HEK293 (cell line): ENCODE data around the gene MAGI1.
A peak's percentile ranks its signal among the peaks of the same experiment; 100 is the strongest.

ENCODE experiments used
- CTCF ChIA-PET: fragments of 350-600 bp; formaldehyde crosslinking; extraction: SDS; loops from one replicate; lab custom pipeline; 2021; ENCODE audit warnings: antibody characterized with exemption; lab: Yijun Ruan, JAX
- POLR2A ChIA-PET: fragments of 300-600 bp; formaldehyde crosslinking; extraction: SDS; loops from one replicate; lab custom pipeline; 2020; ENCODE audit warnings: antibody characterized with exemption, inconsistent platforms; lab: Yijun Ruan, JAX
- H3K27ac ChIP-seq: fragments of 200-500 bp; sonication (Bioruptor generic); 2 replicates; pipeline ENCODE4 v1.5.1; 2014; ENCODE audit warnings: low read depth, low read length, control low read depth, inconsistent platforms; ENCODE audit errors: extremely low read depth
- H3K36me3 ChIP-seq, 2 experiments: fragments of 200-500 bp in 1 of 2; sonication (Bioruptor generic) in 1 of 2; 1 replicate in 1 of 2; 2 replicates in 1 of 2; pipeline ENCODE4 v1.5.1; 2014 to 2017; ENCODE audit warnings: inconsistent platforms in 2 of 2, low read length in 2 of 2; ENCODE audit not compliant: control insufficient read depth in 2 of 2, insufficient read depth in 1 of 2
- H3K4me1 ChIP-seq: fragments of 200-500 bp; sonication (Bioruptor generic); 2 replicates; pipeline ENCODE4 v1.5.1; 2014; ENCODE audit warnings: mild to moderate bottlenecking, low read length, inconsistent platforms; ENCODE audit not compliant: control insufficient read depth, insufficient read depth
- H3K4me3 ChIP-seq: 2 replicates; pipeline ENCODE4 v1.5.1; 2011; ENCODE audit warnings: low read depth, mild to moderate bottlenecking, control low read depth, low read length, moderate library complexity
- H3K9me3 ChIP-seq: fragments of 200-500 bp; sonication (Bioruptor generic); 2 replicates; pipeline ENCODE4 v1.5.1; 2014; ENCODE audit warnings: low read depth, low read length, inconsistent platforms; ENCODE audit not compliant: control insufficient read depth, insufficient read depth
- EGR2 ChIP-seq: fragments of 450-650 bp; formaldehyde crosslinking; IDR thresholded peaks from 2 replicates; pipeline ENCODE4 v1.5.1; 2016; ENCODE audit warnings: low read depth, missing biosample characterization, missing genetic modification characterization
- KLF8 ChIP-seq: fragments of 450-650 bp; formaldehyde crosslinking; IDR thresholded peaks from 2 replicates; pipeline ENCODE4 v1.5.1; 2016; ENCODE audit warnings: missing biosample characterization, missing genetic modification characterization
- OSR2 ChIP-seq: fragments of 450-650 bp; formaldehyde crosslinking; IDR thresholded peaks from 2 replicates; pipeline ENCODE4 v1.5.1; 2016; ENCODE audit warnings: missing biosample characterization, missing genetic modification characterization
- SCRT1 ChIP-seq: fragments of 450-650 bp; formaldehyde crosslinking; IDR thresholded peaks from 2 replicates; pipeline ENCODE4 v1.5.1; 2016; ENCODE audit warnings: missing biosample characterization, missing genetic modification characterization, borderline replicate concordance
- SP2 ChIP-seq: fragments of 450-650 bp; formaldehyde crosslinking; IDR thresholded peaks from 2 replicates; pipeline ENCODE4 v1.5.1; 2016; ENCODE audit warnings: missing biosample characterization, missing genetic modification characterization
- ZBTB10 ChIP-seq: fragments of 450-650 bp; formaldehyde crosslinking; IDR thresholded peaks from 2 replicates; pipeline ENCODE4 v1.5.1; 2016; ENCODE audit warnings: missing biosample characterization, missing genetic modification characterization
- ZNF266 ChIP-seq: fragments of 450-650 bp; formaldehyde crosslinking; IDR thresholded peaks from 2 replicates; pipeline ENCODE4 v1.5.1; 2016; ENCODE audit warnings: missing biosample characterization, missing genetic modification characterization, low read depth
- ZNF292 ChIP-seq: fragments of 450-650 bp; formaldehyde crosslinking; IDR thresholded peaks from 2 replicates; pipeline ENCODE4 v1.5.1; 2016; ENCODE audit warnings: low read depth, missing biosample characterization, missing genetic modification characterization, borderline replicate concordance
- ZNF354C ChIP-seq: fragments of 450-650 bp; formaldehyde crosslinking; IDR thresholded peaks from 2 replicates; pipeline ENCODE4 v1.5.1; 2016; ENCODE audit warnings: missing biosample characterization, missing genetic modification characterization, low read depth, borderline replicate concordance
- ZNF473 ChIP-seq: fragments of 450-650 bp; formaldehyde crosslinking; IDR thresholded peaks from 2 replicates; pipeline ENCODE4 v1.5.1; 2017; ENCODE audit warnings: missing biosample characterization, missing genetic modification characterization
- ZNF621 ChIP-seq: fragments of 450-650 bp; formaldehyde crosslinking; IDR thresholded peaks from 2 replicates; pipeline ENCODE4 v1.5.1; 2017; ENCODE audit warnings: missing biosample characterization, missing genetic modification characterization
- ZNF768 ChIP-seq: fragments of 450-650 bp; formaldehyde crosslinking; IDR thresholded peaks from 2 replicates; pipeline ENCODE4 v1.5.1; 2018; ENCODE audit warnings: missing biosample characterization, mild to moderate bottlenecking, missing genetic modification characterization
- ZNF791 ChIP-seq: fragments of 450-650 bp; formaldehyde crosslinking; IDR thresholded peaks from 2 replicates; pipeline ENCODE4 v1.5.1; 2016; ENCODE audit warnings: missing biosample characterization, missing genetic modification characterization
- TF ChIP-seq, protein P1 (sequence below): fragments of 450-650 bp; formaldehyde crosslinking; IDR thresholded peaks from 2 replicates; pipeline ENCODE4 v1.5.1; 2016; ENCODE audit warnings: missing biosample characterization, missing genetic modification characterization
- TF ChIP-seq, protein P2 (sequence below): fragments of 450-650 bp; formaldehyde crosslinking; IDR thresholded peaks from 2 replicates; pipeline ENCODE4 v1.5.1; 2016; ENCODE audit warnings: missing biosample characterization, missing genetic modification characterization
- TF ChIP-seq, protein P3 (sequence below): fragments of 450-650 bp; formaldehyde crosslinking; IDR thresholded peaks from 2 replicates; pipeline ENCODE4 v1.5.1; 2016; ENCODE audit warnings: missing biosample characterization, missing genetic modification characterization

MAGI1 gene

DNA sequence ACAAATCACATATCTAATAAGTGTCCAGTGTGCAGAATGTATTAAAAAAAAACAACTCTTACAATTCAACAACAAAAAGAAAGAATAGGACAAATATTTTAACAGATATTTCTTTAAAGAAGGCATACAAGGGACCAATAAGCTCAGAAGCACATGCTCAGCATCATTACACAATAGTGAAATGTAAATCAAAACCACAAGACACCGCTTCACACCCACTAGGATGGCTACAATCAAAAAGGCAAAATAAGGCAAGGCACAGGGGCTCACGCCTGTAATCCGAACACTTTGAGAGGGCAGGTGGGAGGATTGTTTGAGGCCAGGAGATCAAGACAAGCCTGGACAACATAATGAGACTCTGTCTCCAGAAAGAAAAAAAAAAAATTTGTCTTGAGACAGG is 255.6 kb downstream of the MAGI1 start:
- ChIA-PET CTCF (no interaction called here), POLR2A (no interaction called here)
- H3K4me1 ChIP-seq = peaks cover 6% of the 10 kb centered on the region
- peak; percentile 29; the same call in 1 of the 2 replicates for TF ChIP-seq EGR2 (tag by site-specific recombination)
- TF ChIP-seq, protein P1, sequence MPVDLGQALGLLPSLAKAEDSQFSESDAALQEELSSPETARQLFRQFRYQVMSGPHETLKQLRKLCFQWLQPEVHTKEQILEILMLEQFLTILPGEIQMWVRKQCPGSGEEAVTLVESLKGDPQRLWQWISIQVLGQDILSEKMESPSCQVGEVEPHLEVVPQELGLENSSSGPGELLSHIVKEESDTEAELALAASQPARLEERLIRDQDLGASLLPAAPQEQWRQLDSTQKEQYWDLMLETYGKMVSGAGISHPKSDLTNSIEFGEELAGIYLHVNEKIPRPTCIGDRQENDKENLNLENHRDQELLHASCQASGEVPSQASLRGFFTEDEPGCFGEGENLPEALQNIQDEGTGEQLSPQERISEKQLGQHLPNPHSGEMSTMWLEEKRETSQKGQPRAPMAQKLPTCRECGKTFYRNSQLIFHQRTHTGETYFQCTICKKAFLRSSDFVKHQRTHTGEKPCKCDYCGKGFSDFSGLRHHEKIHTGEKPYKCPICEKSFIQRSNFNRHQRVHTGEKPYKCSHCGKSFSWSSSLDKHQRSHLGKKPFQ (tag by site-specific recombination) = peak; percentile 57; the same call in 1 of the 2 replicates
- no peak for TF ChIP-seq ZNF354C (tag by site-specific recombination)
- H3K27ac ChIP-seq = no peak overlapping the region
- no peaks in the 10 kb centered on the region for H3K9me3 ChIP-seq
- H3K36me3 ChIP-seq = no peaks in the 10 kb centered on the region
- no peak overlapping the region for H3K4me3 ChIP-seq

- no peaks in the 10 kb centered on the region for H3K9me3 ChIP-seq
- ChIA-PET CTCF (interaction anchor here (1.4 kb wide), 1 partner anchor 358 kb away, joined by 3 read pairs; no protein-coding TSS in a partner anchor), POLR2A (interaction anchor here (0.6 kb wide), 1 partner anchor 215 kb away, joined by 6 read pairs; no protein-coding TSS in a partner anchor)
- no peak overlapping the region for H3K27ac ChIP-seq
- H3K36me3 ChIP-seq = no peaks in the 10 kb centered on the region
- no peaks in the 10 kb centered on the region; the same call in 1 of the 2 replicates for H3K4me1 ChIP-seq
- TF ChIP-seq, protein P2, sequence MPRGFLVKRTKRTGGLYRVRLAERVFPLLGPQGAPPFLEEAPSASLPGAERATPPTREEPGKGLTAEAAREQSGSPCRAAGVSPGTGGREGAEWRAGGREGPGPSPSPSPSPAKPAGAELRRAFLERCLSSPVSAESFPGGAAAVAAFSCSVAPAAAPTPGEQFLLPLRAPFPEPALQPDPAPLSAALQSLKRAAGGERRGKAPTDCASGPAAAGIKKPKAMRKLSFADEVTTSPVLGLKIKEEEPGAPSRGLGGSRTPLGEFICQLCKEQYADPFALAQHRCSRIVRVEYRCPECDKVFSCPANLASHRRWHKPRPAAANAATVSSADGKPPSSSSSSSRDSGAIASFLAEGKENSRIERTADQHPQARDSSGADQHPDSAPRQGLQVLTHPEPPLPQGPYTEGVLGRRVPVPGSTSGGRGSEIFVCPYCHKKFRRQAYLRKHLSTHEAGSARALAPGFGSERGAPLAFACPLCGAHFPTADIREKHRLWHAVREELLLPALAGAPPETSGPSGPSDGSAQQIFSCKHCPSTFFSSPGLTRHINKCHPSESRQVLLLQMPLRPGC (tag by site-specific recombination) = no peak
- TF ChIP-seq KLF8 (no peak), ZNF292 (no peak), OSR2 (tag by site-specific recombination) (no peak), SCRT1 (tag by site-specific recombination) (no peak)
- TF ChIP-seq, protein P3, sequence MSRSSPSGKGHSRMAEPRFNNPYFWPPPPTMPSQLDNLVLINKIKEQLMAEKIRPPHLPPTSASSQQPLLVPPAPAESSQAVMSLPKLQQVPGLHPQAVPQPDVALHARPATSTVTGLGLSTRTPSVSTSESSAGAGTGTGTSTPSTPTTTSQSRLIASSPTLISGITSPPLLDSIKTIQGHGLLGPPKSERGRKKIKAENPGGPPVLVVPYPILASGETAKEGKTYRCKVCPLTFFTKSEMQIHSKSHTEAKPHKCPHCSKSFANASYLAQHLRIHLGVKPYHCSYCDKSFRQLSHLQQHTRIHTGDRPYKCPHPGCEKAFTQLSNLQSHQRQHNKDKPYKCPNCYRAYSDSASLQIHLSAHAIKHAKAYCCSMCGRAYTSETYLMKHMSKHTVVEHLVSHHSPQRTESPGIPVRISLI (tag by site-specific recombination) = no peak
- TF ChIP-seq, all 188 proteins: peak for 0
- no peak overlapping the region for H3K4me3 ChIP-seq
Observed at GRCh38 chr3:65781594-65781993, 257.1 kb downstream of the MAGI1 start.

- H3K36me3 ChIP-seq = no peaks in the 10 kb centered on the region
- ChIA-PET CTCF (no interaction called here), POLR2A (no interaction called here)
- no peak overlapping the region for H3K27ac ChIP-seq
- no peaks in the 10 kb centered on the region; the same call in 1 of the 2 replicates for H3K4me1 ChIP-seq
- no peak overlapping the region for H3K4me3 ChIP-seq
- TF ChIP-seq ZNF621 (tag by site-specific recombination) = no peak
- no peak for TF ChIP-seq ZNF791
- TF ChIP-seq ZNF768 = no peak
- no peak for TF ChIP-seq ZNF473 (tag by site-specific recombination)
- TF ChIP-seq SP2 (tag by site-specific recombination) = no peak
- TF ChIP-seq ZNF266 (tag by site-specific recombination) = no peak
- no peak for TF ChIP-seq ZBTB10
- TF ChIP-seq, all 188 proteins: peak for 0
- H3K9me3 ChIP-seq = no peaks in the 10 kb centered on the region
Observed at GRCh38 chr3:65779390-65779789, 259.3 kb downstream of the MAGI1 start.
